Heart left ventricle (tissue), 13 donors: Measurements from ENCODE around the gene TMEM150B.
"Not testable (repeated sequence)": the region's sequence is repeated elsewhere in the genome, so short reads cannot be mapped to it uniquely, and the experiment has no call there.

Experiments used
- CTCF ChIP-seq, 12 donors: fragments of 200-600 bp; sonication (generic) in 4 of 12; IDR thresholded peaks; one replicate each; pipeline versions ENCODE4 v1.5.0 to v1.8.0; 2018 to 2022; ENCODE audit warnings: antibody characterized with exemption in 12 of 12, mild to moderate bottlenecking in 5 of 12
- POLR2A ChIP-seq, 2 donors: fragments of 450-650 bp; IDR thresholded peaks; one replicate each; pipeline ENCODE4 v1.6.1; 2017; ENCODE audit warnings: antibody characterized with exemption in 2 of 2, mild to moderate bottlenecking in 2 of 2, moderate library complexity in 2 of 2
- donor health status: ischemic (EF 13 %, LVEDD 7.1; RV severe dilation, severe dysfunction).
- donor health status: DM: no; HTN: yes; CAD: no.
- donor health status: DM: no; HTN: no; CAD: no.
- donor health status: ischemic (EF 25% LVEDD 6.9; RV normal size, moderate dysfunction).
- donor health status: ischemic (EF 25% LVEDD 5.7; RV mildly dilated, moderate dysfunction).
- donor health status: ischemic (EF 35%, LVEDD 5.7; RV mildly dilated, moderate dysfunction).
- donor health status: nonischemic (EF 11% LVEDD 7.7; RV severe dilation, severe dysfunction).
- donor health status: DM: yes; HTN: yes; CAD: no.
- donor health status: PGD.
- donor health status: ischemic (EF 29% LVEDD 5.4; RV normal size, mild dysfunction).
- donor health status: nonischemic (EF 23%, LVEDD 6.1; RV moderate dilation, normal function).

DNA sequence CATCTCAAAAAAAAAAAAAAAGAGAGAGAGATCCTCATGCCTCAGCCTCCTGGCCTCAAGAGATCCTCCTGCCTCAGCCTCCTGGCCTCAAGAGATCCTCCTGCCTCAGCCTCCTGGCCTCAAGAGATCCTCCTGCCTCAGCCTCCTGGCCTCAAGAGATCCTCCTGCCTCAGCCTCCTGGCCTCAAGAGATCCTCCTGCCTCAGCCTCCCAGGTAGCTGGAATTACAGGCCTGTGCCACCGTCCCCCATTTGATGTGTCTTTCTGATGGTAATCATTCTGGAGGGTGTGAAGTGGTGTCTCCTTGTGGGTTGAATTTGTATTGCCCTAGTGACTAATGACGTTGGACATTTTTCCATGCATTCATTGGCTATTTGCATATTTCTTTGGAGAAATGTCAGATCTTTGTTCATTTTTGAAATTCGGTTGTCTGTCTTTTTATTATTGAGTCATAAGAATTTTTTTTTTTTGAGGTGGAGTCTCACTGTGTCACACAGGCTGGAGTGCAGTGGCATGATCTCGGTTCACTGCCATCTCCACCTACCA is 3.7 kb upstream of the TMEM150B start:
- not testable (repeated sequence) for TF ChIP-seq POLR2A, CTCF (IDR thresholded peaks at IDR 0.05)
